Lower leg skin (tissue), 3 donors: ENCODE results near the gene SDK2.

Experiments
- POLR2A ChIP-seq, 2 donors: fragments of 450-650 bp; IDR thresholded peaks; one replicate each; pipeline ENCODE4 v1.6.1; 2016 to 2017; ENCODE audit warnings: antibody characterized with exemption in 2 of 2, mild to moderate bottlenecking in 1 of 2, moderate library complexity in 1 of 2
- TF ChIP-seq, protein P1 (sequence below), 3 donors: fragments of 450-650 bp; IDR thresholded peaks; one replicate each; pipeline ENCODE4 v1.5.1; 2016; ENCODE audit warnings: antibody characterized with exemption in 3 of 3, mild to moderate bottlenecking in 3 of 3, moderate library complexity in 2 of 3

GRCh38 chr17:73528679-73529078, 115.6 kb downstream of the SDK2 start:
- TF ChIP-seq, protein P1, sequence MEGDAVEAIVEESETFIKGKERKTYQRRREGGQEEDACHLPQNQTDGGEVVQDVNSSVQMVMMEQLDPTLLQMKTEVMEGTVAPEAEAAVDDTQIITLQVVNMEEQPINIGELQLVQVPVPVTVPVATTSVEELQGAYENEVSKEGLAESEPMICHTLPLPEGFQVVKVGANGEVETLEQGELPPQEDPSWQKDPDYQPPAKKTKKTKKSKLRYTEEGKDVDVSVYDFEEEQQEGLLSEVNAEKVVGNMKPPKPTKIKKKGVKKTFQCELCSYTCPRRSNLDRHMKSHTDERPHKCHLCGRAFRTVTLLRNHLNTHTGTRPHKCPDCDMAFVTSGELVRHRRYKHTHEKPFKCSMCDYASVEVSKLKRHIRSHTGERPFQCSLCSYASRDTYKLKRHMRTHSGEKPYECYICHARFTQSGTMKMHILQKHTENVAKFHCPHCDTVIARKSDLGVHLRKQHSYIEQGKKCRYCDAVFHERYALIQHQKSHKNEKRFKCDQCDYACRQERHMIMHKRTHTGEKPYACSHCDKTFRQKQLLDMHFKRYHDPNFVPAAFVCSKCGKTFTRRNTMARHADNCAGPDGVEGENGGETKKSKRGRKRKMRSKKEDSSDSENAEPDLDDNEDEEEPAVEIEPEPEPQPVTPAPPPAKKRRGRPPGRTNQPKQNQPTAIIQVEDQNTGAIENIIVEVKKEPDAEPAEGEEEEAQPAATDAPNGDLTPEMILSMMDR (IDR thresholded peaks at IDR 0.05), result no peak
- TF ChIP-seq POLR2A (IDR thresholded peaks at IDR 0.05), result no peak
